Left lung (tissue), 10 donors: ENCODE measurements around the gene FAM111A. TPM values are rescaled to one million over a fixed set of nuclear protein-coding genes. Genes with fewer than 3 reads are reported as not detected.

Experiments
- ATAC-seq: fragments of 200-7000 bp; cut with Tn5 transposase; one replicate; pipeline ENCODE4 v1.9.1; 2020; ENCODE audit warnings: moderate library complexity
- DNase-seq, 4 donors: peaks; one replicate each; pipeline ENCODE4 v3.0.0-alpha.2; 2013 to 2020
- H3K27ac ChIP-seq, 2 donors: fragments of 200-600 bp; sonication (generic) in 1 of 2; one replicate each; pipeline versions ENCODE4 v1.5.0 to v1.8.0; 2020 to 2021
- H3K27me3 ChIP-seq, 2 donors: fragments of 200-600 bp; sonication (generic) in 1 of 2; one replicate each; pipeline versions ENCODE4 v1.5.0 to v1.8.0; 2020 to 2021
- H3K36me3 ChIP-seq, 2 donors: fragments of 200-600 bp; sonication (generic) in 1 of 2; one replicate each; pipeline versions ENCODE4 v1.5.0 to v1.8.0; 2020 to 2021
- H3K4me1 ChIP-seq, 2 donors: fragments of 200-600 bp; one replicate each; pipeline ENCODE4 v1.8.0; 2021
- H3K4me3 ChIP-seq, 2 donors: fragments of 200-600 bp; sonication (generic) in 1 of 2; one replicate each; pipeline versions ENCODE4 v1.5.0 to v1.8.0; 2020 to 2021; ENCODE audit warnings: mild to moderate bottlenecking in 1 of 2
- H3K9me3 ChIP-seq, 2 donors: fragments of 200-600 bp; sonication (generic) in 1 of 2; one replicate each; pipeline versions ENCODE4 v1.5.0 to v1.8.0; 2020 to 2021
- intact Hi-C, 2 donors: fragments of 100-400 bp; cut with DNase I; formaldehyde crosslinking; loops; one replicate each; pipeline versions ENCODE4 v1.11.2 to v1.14.2; 2022
- polyA plus RNA-seq, 6 donors: library from polyadenylated mRNA; unstranded; fragments of 120-200 nt; gene quantifications; one replicate each; pipeline ENCODE4 v1.2.1, GENCODE V29; 2013; ENCODE audit not compliant: insufficient read length in 6 of 6
- total RNA-seq, 2 donors: library from RNA; stranded (reverse); fragmentation: NEBNext Ultra II Directional; extraction: Animal tissue kit (Norgen Biotek cat#: 25700); gene quantifications; one replicate each; pipeline ENCODE4 v1.2.1, GENCODE V29; 2021
- TF ChIP-seq, protein P1 (sequence below), 2 donors: fragments of 200-600 bp; sonication (generic) in 1 of 2; IDR thresholded peaks; one replicate each; pipeline versions ENCODE4 v1.5.0 to v1.8.0; 2021; ENCODE audit warnings: antibody characterized with exemption in 2 of 2
- donor health status: DM: no; HTN: yes; CAD: no.
- donor health status: DM: no; HTN: no; CAD: no.

The FAM111A gene
- total and polyA plus RNA-seq, 8 donors, result 50.3 to 113 (median 91.7) TPM

DNA sequence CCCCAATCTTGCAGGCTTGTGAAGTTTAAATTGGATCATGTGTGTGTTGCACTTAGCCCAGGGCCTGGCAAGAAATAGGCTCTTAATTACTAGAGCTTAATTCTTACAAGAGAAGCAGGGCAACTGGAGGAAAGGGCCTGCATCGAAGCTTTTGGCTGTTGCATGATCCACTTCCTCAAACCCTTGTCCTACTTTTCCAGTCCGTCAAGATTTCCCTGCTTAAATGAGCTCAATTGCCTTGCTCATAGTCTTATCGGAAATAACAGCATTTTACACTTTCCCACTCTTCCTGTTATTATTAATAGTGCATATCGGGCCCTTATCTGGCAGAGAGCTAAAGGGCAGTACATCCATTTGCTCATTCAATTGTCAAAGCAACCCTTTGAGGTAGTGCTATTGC is 47.3 kb downstream of the FAM111A start:
- peaks cover 40 to 54% of the 10 kb centered on the region in 2 donors for H3K4me1 ChIP-seq
- TF ChIP-seq, protein P1, sequence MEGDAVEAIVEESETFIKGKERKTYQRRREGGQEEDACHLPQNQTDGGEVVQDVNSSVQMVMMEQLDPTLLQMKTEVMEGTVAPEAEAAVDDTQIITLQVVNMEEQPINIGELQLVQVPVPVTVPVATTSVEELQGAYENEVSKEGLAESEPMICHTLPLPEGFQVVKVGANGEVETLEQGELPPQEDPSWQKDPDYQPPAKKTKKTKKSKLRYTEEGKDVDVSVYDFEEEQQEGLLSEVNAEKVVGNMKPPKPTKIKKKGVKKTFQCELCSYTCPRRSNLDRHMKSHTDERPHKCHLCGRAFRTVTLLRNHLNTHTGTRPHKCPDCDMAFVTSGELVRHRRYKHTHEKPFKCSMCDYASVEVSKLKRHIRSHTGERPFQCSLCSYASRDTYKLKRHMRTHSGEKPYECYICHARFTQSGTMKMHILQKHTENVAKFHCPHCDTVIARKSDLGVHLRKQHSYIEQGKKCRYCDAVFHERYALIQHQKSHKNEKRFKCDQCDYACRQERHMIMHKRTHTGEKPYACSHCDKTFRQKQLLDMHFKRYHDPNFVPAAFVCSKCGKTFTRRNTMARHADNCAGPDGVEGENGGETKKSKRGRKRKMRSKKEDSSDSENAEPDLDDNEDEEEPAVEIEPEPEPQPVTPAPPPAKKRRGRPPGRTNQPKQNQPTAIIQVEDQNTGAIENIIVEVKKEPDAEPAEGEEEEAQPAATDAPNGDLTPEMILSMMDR (IDR thresholded peaks at IDR 0.05), result no peak

DNA sequence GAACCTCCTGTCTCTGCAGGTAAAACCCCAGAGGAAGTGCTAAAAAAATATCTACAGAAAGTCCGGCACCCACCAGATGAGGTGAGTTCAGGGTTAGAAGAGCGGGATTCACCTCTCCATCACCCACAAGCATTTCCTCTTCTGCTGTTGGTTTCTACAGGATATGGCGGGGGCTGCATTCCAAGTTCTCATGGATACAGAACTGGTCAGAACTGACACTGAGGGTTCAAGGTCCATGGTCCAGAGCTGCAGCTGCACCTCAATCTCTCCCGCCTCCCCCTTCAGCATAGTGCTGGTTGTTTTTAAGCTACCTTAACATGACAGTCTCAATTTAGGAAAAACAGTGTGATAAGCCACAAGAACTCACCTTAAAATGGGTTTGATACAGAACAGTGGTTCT is 48.4 kb downstream of the FAM111A start:
- Histone ChIP-seq H3K9me3 (no peaks in the 10 kb centered on the region), H3K36me3 (peaks cover 0 to 45% of the 10 kb centered on the region in 2 donors), H3K4me1 (peaks cover 35 to 50% of the 10 kb centered on the region in 2 donors), H3K27ac (no peak overlapping the region), H3K4me3 (no peak overlapping the region), H3K27me3 (no peaks in the 10 kb centered on the region)
- no peak for ATAC-seq
- DNase-seq, result no peak
- TF ChIP-seq, protein P1 (IDR thresholded peaks at IDR 0.05), result no peak
- intact Hi-C loops, result no loop called here

More for the DNA sequence above, 47.3 kb downstream of the FAM111A start:
- ATAC-seq, result peak; percentile 6
- intact Hi-C loops, result no loop called here
- H3K36me3 ChIP-seq, result peaks cover 0 to 35% of the 10 kb centered on the region in 2 donors
- no peak for DNase-seq
- H3K27ac ChIP-seq, result peak overlapping the region; percentile 33 to 51
- no peak overlapping the region for H3K4me3 ChIP-seq
- H3K9me3 ChIP-seq, result no peaks in the 10 kb centered on the region
- H3K27me3 ChIP-seq, result no peaks in the 10 kb centered on the region

DNA sequence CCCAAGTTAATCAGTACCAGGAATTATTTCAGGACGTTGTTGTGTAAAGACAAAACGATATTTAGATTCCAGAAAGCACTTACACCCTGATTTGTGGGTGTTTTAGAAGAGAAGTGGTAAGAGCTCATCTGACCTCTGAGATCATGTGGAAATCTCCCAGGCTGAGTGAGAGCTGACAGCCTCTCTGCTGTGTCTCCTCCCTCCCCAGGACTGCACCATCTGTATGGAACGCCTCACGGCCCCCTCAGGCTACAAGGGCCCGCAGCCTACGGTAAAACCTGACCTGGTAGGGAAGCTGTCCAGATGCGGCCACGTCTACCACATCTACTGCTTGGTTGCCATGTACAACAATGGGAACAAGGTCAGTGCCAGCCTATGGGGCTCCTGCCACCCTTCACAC is 49.2 kb downstream of the FAM111A start:
- Histone ChIP-seq H3K36me3 (peaks cover 0 to 52% of the 10 kb centered on the region in 2 donors), H3K9me3 (no peaks in the 10 kb centered on the region), H3K4me3 (no peak overlapping the region), H3K4me1 (peaks cover 29 to 50% of the 10 kb centered on the region in 2 donors), H3K27me3 (no peaks in the 10 kb centered on the region), H3K27ac (no peak overlapping the region)
- TF ChIP-seq, protein P1 (IDR thresholded peaks at IDR 0.05), result no peak
- ATAC-seq (no peak), DNase-seq (no peak)
- intact Hi-C loops, result no loop called here

DNA sequence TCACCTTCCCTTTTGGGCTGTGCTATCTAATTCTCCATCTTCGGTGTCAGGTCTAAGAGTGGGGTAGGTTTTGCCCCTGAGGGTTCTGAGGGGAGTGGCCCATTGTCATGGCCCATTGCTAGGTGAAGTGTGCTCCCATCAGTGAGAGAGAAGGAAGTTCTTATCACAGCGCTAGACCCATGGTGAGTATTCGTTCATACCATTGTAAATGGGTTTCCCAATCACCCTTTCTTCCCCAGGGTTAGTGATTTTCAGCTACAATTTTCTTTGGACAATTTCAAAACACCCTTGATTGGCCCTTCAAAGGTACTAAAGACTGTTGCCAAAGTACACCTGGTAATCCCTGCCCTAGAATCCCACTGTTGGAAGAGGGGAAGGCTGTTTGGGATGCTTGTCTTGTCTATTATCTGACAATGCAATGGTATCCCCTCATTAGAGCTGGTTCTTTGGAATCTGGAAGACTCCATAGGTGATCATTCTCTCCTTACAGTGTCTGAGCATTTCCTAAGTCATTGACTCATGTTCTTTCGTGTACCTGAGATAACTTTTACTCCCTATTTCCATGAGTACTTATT is 49.9 kb downstream of the FAM111A start:
- TF ChIP-seq, protein P1 (IDR thresholded peaks at IDR 0.05), result no peak
- intact Hi-C loops, result no loop called here
- Histone ChIP-seq H3K4me1 (peaks cover 23 to 45% of the 10 kb centered on the region in 2 donors), H3K4me3 (no peak overlapping the region), H3K9me3 (no peaks in the 10 kb centered on the region), H3K36me3 (peaks cover 0 to 52% of the 10 kb centered on the region in 2 donors), H3K27ac (peak overlapping the region in 1 of 2 donors; percentile 15), H3K27me3 (no peaks in the 10 kb centered on the region)
- no peak for DNase-seq
- no peak for ATAC-seq

DNA sequence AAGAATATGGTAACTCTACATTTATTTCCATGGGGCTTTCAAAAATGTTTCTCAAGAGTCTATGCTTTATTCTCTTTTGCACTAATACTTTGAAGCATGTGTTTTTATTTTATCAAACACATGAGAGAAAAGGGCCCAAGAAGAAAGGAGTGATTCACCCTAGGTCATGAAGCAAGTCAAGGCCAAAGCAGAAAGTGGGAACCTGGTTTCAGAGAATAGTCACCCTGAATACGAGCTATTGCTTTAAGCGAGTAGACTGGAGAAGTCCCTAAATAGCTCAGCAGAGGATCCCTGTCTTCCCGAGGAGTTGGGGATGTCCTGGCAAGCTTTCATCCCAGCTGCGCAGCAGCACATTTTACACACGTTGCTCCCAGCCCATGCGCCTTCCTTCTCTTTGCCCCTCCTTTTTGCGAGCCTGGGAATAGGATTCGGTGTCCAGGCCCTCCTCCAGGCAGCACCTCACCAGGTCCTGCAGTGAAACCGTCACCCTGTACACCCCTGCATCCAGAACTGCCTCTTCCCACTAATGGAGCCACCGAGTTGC is 51.0 kb downstream of the FAM111A start:
- H3K36me3 ChIP-seq, result peaks cover 0 to 52% of the 10 kb centered on the region in 2 donors
- H3K27me3 ChIP-seq, result no peaks in the 10 kb centered on the region
- H3K4me1 ChIP-seq, result peaks cover 23 to 45% of the 10 kb centered on the region in 2 donors
- H3K27ac ChIP-seq, result no peak overlapping the region
- no peaks in the 10 kb centered on the region for H3K9me3 ChIP-seq
- TF ChIP-seq, protein P1 (IDR thresholded peaks at IDR 0.05), result no peak
- ATAC-seq (no peak), DNase-seq (no peak)
- no peak overlapping the region for H3K4me3 ChIP-seq
- intact Hi-C loops, result no loop called here
